Smooth muscle cell (in vitro differentiated cells): ENCODE data around the gene PLPPR1. TPM values are rescaled to one million over a fixed set of nuclear protein-coding genes. Genes with fewer than 3 reads are reported as not detected.

ENCODE experiments used
- DNase-seq: peaks from one replicate; lab custom pipeline; 2025; ENCODE audit not compliant: unreplicated experiment; lab: John Stamatoyannopoulos, UW
- H2AFZ ChIP-seq: fragments of 200-600 bp; sonication (generic); 2 replicates; pipeline ENCODE4 v1.6.0; 2016; ENCODE audit warnings: antibody characterized with exemption, low read depth, mild to moderate bottlenecking
- H3F3A ChIP-seq: fragments of 200-600 bp; sonication (generic); 2 replicates; pipeline ENCODE4 v1.6.0; 2017; ENCODE audit warnings: antibody characterized with exemption, low read depth
- H3K27ac ChIP-seq: fragments of 200-600 bp; sonication (generic); 2 replicates; pipeline ENCODE4 v1.5.1; 2016; ENCODE audit warnings: low read depth, mild to moderate bottlenecking
- H3K27me3 ChIP-seq: fragments of 200-600 bp; sonication (generic); 2 replicates; pipeline ENCODE4 v1.6.1; 2016; ENCODE audit warnings: low read depth, mild to moderate bottlenecking
- H3K36me3 ChIP-seq: fragments of 200-600 bp; sonication (generic); 2 replicates; pipeline ENCODE4 v1.5.1; 2016; ENCODE audit warnings: low read depth
- H3K4me1 ChIP-seq: fragments of 200-600 bp; sonication (generic); 2 replicates; pipeline ENCODE4 v1.5.1; 2016; ENCODE audit warnings: low read depth
- H3K4me2 ChIP-seq: fragments of 200-600 bp; sonication (generic); 2 replicates; pipeline ENCODE4 v1.6.0; 2016; ENCODE audit warnings: mild to moderate bottlenecking
- H3K4me3 ChIP-seq: fragments of 200-600 bp; sonication (generic); 2 replicates; pipeline ENCODE4 v1.5.1; 2016; ENCODE audit warnings: mild to moderate bottlenecking
- H3K79me2 ChIP-seq: fragments of 200-600 bp; sonication (generic); 2 replicates; pipeline ENCODE4 v1.6.0; 2016; ENCODE audit warnings: low read depth, mild to moderate bottlenecking
- H3K9ac ChIP-seq: fragments of 200-600 bp; sonication (generic); 2 replicates; pipeline ENCODE4 v1.6.0; 2016; ENCODE audit warnings: low read depth
- H3K9me3 ChIP-seq: fragments of 200-600 bp; sonication (generic); replicated peaks from 2 replicates; pipeline ENCODE4 v1.5.1; 2016; ENCODE audit warnings: low read depth
- H4K20me1 ChIP-seq: fragments of 200-600 bp; sonication (generic); 2 replicates; pipeline ENCODE4 v1.6.0; 2016; ENCODE audit warnings: low read depth
- WGBS: methylation state at CpG from one replicate; pipeline ENCODE4 v1.1.7; 2016; ENCODE audit warnings: low lambda C conversion rate; 5-methylcytosine and 5-hydroxymethylcytosine counted together
- polyA plus RNA-seq: library from polyadenylated mRNA; unstranded; fragments of >200 nt; fragmentation: Nextera tagmentation; extraction: Ambion mirVana; gene quantifications from 2 replicates; pipeline ENCODE4 v1.2.1, GENCODE V29; 2016
- total RNA-seq: library from RNA; depleted of rRNA; stranded (reverse); fragments of >200 nt; gene quantifications from 2 replicates; pipeline ENCODE4 v1.2.3, GENCODE V29; 2014
- TF ChIP-seq, protein P1 (sequence below): fragments of 200-600 bp; sonication (generic); IDR thresholded peaks from 2 replicates; pipeline ENCODE4 v1.5.1; 2017; ENCODE audit warnings: borderline replicate concordance, mild to moderate bottlenecking, antibody characterized with exemption; ENCODE audit not compliant: insufficient read depth, poor library complexity, severe bottlenecking

Gene PLPPR1
- total and polyA plus RNA-seq, 2 experiments from 2014 or later, result not detected

- no peak for DNase-seq
- H3K4me2 ChIP-seq, result no peak overlapping the region
- H3K9me3 ChIP-seq, result no peaks in the 10 kb centered on the region
Observed at GRCh38 chr9:101369286-101369685, 340.8 kb downstream of the PLPPR1 start.

GRCh38 chr9:101369884-101370531 is 341.5 kb downstream of the PLPPR1 start:
- 93% methylated on average over 2 of the region's 2 CpGs for WGBS
- H3K4me3 ChIP-seq, result no peak overlapping the region
- H3K27me3 ChIP-seq, result no peaks in the 10 kb centered on the region

More at GRCh38 chr9:101369286-101369685, 340.8 kb downstream of the PLPPR1 start:
- H2AFZ ChIP-seq, result no peak overlapping the region
- H3K36me3 ChIP-seq, result no peaks in the 10 kb centered on the region
- no peaks in the 10 kb centered on the region for H3K27me3 ChIP-seq
- H3K4me1 ChIP-seq, result peaks cover 4% of the 10 kb centered on the region
- WGBS, result 38% methylated on average over 2 of the region's 2 CpGs
- H4K20me1 ChIP-seq, result no peaks in the 10 kb centered on the region
- H3K4me3 ChIP-seq, result no peak overlapping the region
- H3K27ac ChIP-seq, result no peak overlapping the region
- no peaks in the 10 kb centered on the region for H3K79me2 ChIP-seq
- H3F3A ChIP-seq, result no peaks in the 10 kb centered on the region
- no peak overlapping the region for H3K9ac ChIP-seq
- TF ChIP-seq, protein P1, sequence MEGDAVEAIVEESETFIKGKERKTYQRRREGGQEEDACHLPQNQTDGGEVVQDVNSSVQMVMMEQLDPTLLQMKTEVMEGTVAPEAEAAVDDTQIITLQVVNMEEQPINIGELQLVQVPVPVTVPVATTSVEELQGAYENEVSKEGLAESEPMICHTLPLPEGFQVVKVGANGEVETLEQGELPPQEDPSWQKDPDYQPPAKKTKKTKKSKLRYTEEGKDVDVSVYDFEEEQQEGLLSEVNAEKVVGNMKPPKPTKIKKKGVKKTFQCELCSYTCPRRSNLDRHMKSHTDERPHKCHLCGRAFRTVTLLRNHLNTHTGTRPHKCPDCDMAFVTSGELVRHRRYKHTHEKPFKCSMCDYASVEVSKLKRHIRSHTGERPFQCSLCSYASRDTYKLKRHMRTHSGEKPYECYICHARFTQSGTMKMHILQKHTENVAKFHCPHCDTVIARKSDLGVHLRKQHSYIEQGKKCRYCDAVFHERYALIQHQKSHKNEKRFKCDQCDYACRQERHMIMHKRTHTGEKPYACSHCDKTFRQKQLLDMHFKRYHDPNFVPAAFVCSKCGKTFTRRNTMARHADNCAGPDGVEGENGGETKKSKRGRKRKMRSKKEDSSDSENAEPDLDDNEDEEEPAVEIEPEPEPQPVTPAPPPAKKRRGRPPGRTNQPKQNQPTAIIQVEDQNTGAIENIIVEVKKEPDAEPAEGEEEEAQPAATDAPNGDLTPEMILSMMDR, result no peak

DNA sequence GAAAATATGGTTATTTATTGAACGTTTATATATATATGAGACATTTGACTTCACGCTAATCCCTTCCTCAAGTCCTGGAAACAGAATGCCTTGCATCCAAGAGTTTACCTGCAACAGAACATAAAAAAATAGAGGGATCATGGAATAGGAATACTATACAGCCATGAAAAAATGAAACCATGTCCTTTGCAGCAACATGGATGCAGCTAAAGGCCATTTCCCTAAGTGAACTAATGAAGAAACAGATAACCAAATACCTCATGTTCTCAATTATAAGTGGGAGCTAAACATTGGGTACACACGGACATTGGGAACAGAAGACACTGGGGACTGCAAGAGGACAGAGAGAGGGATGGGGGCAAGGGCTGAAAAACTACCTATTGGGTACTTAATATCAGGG is 343.3 kb downstream of the PLPPR1 start:
- no peak for DNase-seq
- no peak overlapping the region for H3K27ac ChIP-seq
- H3K27me3 ChIP-seq, result no peaks in the 10 kb centered on the region
- H4K20me1 ChIP-seq, result no peaks in the 10 kb centered on the region
- H3K36me3 ChIP-seq, result no peaks in the 10 kb centered on the region
- no peak overlapping the region for H2AFZ ChIP-seq
- no peaks in the 10 kb centered on the region for H3K9me3 ChIP-seq
- no peak overlapping the region for H3K4me2 ChIP-seq
- no peaks in the 10 kb centered on the region for H3K79me2 ChIP-seq
- no peaks in the 10 kb centered on the region for H3K4me1 ChIP-seq
- H3F3A ChIP-seq, result peaks cover 4% of the 10 kb centered on the region
- WGBS, result 94% methylated on average over 3 of the region's 3 CpGs
- no peak overlapping the region for H3K4me3 ChIP-seq
- H3K9ac ChIP-seq, result no peak overlapping the region
- TF ChIP-seq, protein P1, result no peak

More at GRCh38 chr9:101369884-101370531, 341.5 kb downstream of the PLPPR1 start:
- no peaks in the 10 kb centered on the region for H4K20me1 ChIP-seq
- DNase-seq, result no peak
- no peaks in the 10 kb centered on the region for H3K79me2 ChIP-seq
- no peak overlapping the region for H3K9ac ChIP-seq
- no peaks in the 10 kb centered on the region for H3K36me3 ChIP-seq
- H3K27ac ChIP-seq, result no peak overlapping the region
- TF ChIP-seq, protein P1, result no peak
- no peaks in the 10 kb centered on the region for H3F3A ChIP-seq
- no peak overlapping the region for H3K4me2 ChIP-seq
- peaks cover 4% of the 10 kb centered on the region for H3K4me1 ChIP-seq
- no peak overlapping the region for H2AFZ ChIP-seq
- no peaks in the 10 kb centered on the region for H3K9me3 ChIP-seq
